HG02610 (cell line): ENCODE results near the gene SIVA1.

Source experiments
- ATAC-seq: cut with Tn5 transposase; IDR thresholded peaks from one replicate; pipeline ENCODE4 v1.9.1; 2021; ENCODE audit warnings: mild to moderate bottlenecking, moderate library complexity; ENCODE audit not compliant: unreplicated experiment

SIVA1 gene

GRCh38 chr14:104806625-104807465 lies 53.9 kb downstream of the SIVA1 start:
- no peak for ATAC-seq

GRCh38 chr14:104808456-104808855 lies 55.5 kb downstream of the SIVA1 start:
- no peak for ATAC-seq
